Tibial nerve (tissue), 3 donors: ENCODE results near the gene ZNF823.
"Not testable (repeated sequence)": the region's sequence is repeated elsewhere in the genome, so short reads cannot be mapped to it uniquely, and the experiment has no call there.

Experiments used
- POLR2A ChIP-seq, 2 donors: fragments of 450-650 bp; IDR thresholded peaks; one replicate each; pipeline ENCODE4 v1.6.1; 2017; ENCODE audit warnings: antibody characterized with exemption in 2 of 2, mild to moderate bottlenecking in 2 of 2, moderate library complexity in 2 of 2
- TF ChIP-seq, protein P1 (sequence below), 5 experiments: fragments of 200-600 bp in 3 of 5; fragments of 450-650 bp in 2 of 5; sonication (generic) in 3 of 5; IDR thresholded peaks; one replicate each; pipeline ENCODE4 v1.5.1; 2016 to 2019; ENCODE audit warnings: antibody characterized with exemption in 5 of 5, mild to moderate bottlenecking in 3 of 5, moderate library complexity in 2 of 5

DNA sequence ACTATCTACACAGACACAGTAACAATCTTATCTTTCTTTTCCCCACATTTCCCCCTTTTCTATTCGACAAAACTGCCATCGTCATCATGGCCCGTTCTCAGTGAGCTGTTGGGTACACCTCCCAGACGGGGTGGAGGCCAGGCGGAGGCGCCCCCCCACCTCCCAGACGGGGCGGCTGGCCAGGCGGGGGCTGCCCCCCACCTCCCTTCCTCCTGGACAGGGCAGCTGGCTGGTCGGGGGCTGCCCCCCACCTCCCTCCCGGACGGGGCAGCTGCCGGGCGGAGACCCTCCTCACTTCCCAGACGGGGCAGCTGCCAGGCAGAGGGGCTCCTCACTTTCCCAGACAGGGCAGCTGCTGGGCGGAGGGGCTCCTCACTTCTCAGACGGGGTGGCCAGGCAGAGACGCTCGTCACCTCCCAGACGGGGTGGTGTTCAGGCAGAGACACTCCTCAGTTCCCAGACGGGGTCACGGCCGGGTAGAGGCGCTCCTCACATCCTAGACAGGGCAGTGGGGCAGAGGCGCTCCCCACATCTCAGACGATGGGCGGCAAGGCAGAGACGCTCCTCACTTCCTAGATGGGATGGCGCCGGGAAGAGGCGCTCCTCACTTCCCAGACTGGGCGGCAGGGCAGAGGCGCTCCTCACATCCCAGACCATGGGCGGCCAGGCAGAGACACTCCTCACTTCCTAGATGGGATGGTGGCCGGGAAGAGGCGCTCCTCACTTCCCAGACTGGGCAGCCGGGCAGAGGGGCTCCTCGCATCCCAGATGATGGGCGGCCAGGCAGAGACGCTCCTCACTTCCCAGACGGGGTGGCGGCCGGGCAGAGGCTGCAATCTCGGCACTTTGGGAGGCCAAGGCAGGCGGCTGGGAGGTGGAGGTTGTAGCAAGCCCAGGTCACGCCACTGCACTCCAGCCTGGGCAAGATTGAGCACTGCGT lies 61.8 kb downstream of the ZNF823 start:
- TF ChIP-seq, protein P1, sequence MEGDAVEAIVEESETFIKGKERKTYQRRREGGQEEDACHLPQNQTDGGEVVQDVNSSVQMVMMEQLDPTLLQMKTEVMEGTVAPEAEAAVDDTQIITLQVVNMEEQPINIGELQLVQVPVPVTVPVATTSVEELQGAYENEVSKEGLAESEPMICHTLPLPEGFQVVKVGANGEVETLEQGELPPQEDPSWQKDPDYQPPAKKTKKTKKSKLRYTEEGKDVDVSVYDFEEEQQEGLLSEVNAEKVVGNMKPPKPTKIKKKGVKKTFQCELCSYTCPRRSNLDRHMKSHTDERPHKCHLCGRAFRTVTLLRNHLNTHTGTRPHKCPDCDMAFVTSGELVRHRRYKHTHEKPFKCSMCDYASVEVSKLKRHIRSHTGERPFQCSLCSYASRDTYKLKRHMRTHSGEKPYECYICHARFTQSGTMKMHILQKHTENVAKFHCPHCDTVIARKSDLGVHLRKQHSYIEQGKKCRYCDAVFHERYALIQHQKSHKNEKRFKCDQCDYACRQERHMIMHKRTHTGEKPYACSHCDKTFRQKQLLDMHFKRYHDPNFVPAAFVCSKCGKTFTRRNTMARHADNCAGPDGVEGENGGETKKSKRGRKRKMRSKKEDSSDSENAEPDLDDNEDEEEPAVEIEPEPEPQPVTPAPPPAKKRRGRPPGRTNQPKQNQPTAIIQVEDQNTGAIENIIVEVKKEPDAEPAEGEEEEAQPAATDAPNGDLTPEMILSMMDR (IDR thresholded peaks at IDR 0.05): not testable (repeated sequence)
- TF ChIP-seq POLR2A (IDR thresholded peaks at IDR 0.05): not testable (repeated sequence)
